CD1c-positive myeloid dendritic cell (primary cell): Measurements from ENCODE around the gene FZD8.
A peak's percentile ranks its signal among the peaks of the same experiment; 100 is the strongest.
"Not testable (repeated sequence)": the region's sequence is repeated elsewhere in the genome, so short reads cannot be mapped to it uniquely, and the experiment has no call there.

Experiments
- DNase-seq: peaks from one replicate; pipeline ENCODE4 v3.0.0-alpha.2; 2016; ENCODE audit errors: extremely low spot score

The FZD8 gene, protein sequence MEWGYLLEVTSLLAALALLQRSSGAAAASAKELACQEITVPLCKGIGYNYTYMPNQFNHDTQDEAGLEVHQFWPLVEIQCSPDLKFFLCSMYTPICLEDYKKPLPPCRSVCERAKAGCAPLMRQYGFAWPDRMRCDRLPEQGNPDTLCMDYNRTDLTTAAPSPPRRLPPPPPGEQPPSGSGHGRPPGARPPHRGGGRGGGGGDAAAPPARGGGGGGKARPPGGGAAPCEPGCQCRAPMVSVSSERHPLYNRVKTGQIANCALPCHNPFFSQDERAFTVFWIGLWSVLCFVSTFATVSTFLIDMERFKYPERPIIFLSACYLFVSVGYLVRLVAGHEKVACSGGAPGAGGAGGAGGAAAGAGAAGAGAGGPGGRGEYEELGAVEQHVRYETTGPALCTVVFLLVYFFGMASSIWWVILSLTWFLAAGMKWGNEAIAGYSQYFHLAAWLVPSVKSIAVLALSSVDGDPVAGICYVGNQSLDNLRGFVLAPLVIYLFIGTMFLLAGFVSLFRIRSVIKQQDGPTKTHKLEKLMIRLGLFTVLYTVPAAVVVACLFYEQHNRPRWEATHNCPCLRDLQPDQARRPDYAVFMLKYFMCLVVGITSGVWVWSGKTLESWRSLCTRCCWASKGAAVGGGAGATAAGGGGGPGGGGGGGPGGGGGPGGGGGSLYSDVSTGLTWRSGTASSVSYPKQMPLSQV

DNA sequence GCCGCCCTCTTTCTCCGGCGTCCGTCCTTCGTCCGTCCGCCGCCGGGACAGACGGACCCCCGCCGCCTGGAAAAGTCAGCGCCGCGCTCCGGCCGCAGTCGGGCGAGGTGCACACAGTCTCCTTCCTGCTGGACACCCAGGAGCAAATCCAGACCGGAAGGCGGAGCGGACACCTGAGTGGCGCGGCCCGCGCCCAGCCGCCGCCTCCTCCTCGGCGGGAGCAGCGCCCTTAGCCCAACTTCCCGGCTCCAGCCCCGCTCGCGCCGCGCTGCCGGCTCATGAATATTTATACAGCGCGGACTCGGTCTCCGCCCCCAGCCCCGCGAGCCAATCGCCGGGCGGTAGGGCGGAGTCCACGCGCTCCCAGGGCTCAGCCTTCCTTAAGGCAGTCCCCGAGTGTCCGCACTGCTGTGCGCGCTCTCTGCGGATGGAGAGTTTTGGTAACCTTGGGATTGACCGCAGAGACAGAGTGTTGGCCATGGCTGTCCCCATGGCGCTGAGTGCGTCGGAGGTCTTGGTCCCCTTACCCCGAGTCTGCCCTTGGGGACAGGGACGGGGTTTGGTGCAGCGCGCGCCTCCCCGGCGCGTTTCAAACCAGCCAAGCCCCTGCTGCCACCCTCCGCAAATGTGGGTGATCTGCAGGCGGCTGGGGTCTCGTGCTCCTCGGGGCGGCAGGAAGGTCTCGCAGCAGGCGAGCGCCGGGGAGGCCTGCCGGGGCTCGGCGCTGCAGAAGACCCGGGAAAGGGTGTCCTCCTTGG is at the start of gene FZD8:
TSS of gene FZD8 (minus strand) at position 262 of the 758 bp plus-strand sequence. CDS start 867 bp downstream, outside the sequence.
- DNase-seq = peak; percentile 91

DNA sequence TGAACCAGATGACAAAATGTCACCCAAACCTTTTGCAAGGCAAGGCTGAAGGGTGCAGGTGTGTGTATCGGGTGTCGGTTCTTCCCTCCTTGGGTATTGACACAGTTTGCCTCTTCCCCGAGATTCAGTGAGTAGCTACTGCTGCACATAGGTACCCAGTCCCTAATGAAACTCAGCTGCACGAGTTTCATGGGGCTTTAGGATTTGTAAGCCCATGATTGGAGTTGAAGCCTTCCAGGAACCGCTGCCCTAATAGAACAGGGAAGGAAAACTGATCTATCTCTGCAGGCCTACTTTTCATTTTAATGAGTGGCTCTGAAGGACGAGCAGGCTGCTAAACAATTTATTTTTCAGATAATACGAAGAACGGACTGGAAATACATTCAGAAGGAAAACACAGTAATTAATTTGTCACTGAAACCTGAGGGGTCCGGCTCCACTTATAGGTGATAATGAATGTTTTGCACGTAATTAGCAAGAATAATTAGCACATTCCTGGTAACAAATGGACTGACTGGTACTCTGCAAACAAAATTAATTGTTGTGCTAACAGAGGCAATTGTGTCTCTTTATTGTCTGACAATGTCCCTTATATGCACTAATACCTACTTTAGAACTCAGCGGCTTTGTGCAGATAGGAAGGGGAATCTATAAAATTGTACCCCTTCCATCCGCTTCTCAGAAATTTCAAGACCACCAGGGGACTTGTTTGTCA is 49.6 kb upstream of the FZD8 start:
- no peak for DNase-seq

DNA sequence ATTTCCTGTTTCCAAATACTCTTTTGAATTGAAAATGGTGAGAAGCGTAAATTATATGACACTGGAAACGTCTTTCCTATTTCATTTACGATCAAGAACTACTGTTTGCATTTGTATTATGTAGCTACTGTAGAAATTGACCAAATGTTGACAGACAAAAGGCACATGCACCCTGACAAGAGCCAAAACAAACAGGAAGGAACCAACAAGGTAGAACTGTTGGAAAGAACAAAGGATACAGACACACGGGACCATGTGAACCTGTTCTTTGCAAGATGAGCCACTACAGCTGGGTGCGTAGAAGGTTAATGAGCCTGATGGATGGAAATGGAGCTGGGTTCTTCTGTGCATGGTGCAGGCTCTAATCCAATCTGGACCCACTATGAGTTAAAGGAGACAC is 48.4 kb upstream of the FZD8 start:
- no peak for DNase-seq

DNA sequence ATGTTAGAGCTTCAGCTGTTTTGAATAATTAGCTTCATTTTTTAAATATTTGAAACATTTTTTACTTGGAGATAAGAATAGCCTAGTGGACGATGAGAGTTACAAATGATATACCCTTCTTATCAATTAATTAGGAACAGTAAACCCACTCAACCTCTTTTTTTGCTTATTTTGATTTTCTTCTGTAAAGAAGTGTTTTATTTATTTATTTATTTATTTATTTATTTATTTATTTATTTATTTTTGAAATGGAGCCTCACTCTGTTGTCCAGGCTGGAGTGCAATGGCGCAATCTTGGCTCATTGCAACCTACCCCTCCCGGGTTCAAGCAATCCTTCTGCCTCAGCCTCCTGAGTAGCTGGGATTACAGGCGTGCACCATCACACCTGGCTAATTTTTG is 43.8 kb upstream of the FZD8 start:
- DNase-seq = not testable (repeated sequence)

DNA sequence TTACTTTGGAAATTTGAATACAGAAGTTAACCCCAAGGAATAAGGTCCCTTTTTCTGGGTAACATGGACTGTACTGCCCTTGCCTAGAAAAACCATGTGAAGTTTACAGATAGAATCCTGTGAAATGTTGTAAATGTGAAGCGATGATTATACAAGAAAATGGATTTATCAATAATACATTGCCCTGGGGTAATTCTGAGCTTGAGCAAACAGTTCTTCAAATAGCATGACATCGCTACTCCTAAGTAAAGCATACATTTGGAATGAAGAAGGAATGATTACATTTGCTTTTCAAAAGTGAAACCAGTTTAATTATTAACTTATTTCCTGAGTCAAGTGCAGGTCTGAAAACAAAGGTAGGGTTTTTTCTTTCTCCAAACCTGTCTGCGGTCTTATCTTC is 43.3 kb upstream of the FZD8 start:
- DNase-seq = no peak

DNA sequence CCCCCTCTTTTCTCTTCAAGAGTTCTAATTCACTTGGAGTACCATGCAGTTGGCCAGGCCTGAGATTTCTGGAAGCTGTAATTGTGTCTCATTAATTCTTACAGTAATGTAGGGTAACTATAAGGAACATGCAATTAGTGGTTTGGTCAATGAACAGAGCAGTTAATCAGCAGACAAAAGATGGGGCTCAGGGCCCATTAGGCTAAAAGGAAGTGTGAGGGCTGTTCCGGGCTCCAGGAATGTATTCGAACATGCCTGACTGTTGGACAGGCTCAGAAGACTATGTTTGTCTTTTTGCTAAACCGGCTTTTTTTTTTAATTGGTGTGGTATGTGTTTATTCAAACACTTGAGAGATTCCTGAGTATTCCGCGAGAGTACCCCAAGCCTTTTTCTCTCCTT is 42.5 kb upstream of the FZD8 start:
- DNase-seq = no peak

DNA sequence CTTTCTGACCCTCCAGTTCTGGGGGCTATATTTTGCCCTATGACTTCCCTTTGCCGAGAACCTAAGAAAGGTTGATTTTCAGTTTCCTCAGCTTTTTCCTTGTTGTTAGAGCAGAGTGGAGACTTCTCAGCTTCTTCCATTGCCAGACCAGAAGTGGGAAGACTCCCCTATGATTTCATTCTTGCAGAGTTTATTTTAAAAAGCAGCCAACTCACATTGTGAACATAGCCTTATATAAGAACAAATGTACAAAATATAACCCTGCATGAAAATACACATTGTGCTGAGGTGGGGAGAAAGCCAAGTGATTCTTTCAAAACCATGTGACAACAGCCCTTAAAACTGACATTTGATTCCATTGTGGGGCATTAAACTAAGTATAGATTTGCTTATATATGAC is 33.8 kb upstream of the FZD8 start:
- DNase-seq = no peak

DNA sequence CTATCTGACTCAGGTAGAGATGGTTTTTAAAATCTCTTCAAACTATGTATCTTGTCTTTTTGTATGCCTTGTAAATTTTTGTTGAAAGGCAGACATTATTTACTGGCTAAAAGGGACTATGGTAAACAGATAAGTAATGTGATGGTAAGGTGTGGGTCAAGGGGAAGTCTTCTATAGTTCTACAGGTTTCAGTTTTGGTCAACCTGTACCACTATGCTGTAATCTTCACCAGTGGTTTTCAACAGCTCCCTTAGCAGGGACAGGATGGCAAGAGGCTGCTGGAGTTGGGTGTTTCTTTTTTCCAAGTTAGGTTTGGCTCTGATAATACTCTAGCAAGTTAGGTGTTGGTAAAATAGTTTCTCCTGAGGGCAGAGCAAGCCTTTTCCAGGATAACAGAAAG is 32.7 kb upstream of the FZD8 start:
- no peak for DNase-seq

DNA sequence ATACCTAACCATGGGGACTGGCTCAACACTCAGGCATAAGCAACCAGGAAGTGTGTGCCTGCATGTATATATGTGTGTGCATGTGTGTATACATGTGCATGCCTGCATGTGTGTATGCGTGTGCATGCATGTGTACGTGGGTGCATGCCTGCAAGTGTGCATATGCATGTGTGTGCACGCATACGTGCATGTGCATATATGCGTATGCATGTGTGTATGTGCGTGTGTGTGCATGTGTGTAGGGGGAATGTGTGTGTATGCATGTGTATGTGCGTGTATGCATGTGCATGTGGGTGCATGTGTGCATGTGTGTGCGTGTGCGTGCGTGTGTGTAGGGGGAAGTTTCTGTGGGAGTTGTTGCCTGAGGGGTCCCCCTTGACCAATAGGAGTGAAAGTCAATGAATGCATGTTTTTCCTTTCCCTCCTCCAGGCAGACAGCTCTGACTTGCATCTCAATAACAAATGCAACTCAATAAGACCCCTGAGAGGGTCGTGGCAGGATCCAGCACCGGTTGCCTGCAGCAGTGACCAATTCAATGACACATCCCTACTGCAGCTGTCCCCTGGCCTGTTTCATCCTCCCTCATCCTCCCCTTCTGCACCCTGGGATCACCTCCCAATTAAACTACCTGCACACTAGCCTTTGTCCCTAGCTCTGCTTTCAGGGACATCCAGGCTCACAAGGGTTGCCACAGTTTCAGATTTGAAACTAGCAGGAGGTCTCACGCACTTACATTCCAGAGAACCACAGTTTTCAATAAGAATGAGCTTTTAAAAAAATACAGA is 27.0 kb upstream of the FZD8 start:
- no peak for DNase-seq

DNA sequence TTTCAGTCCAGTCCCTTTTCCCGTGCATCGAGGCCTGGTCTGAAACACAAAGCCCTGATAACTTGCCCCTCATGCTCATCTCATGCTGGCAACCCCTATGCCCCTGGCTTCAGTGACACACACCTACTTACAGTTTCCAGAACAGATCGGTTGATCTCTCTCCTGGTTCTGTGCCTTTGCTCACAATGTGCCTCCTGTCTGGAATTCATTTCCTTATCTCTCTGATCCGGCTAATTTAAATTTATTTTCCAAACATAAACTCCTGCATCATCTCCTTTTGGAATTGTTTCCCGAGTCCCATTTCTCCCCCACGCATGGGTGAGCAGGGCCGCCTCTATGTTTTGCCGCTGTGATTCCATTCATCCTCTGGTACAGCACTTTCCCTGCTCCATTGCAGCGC is 25.9 kb upstream of the FZD8 start:
- DNase-seq = no peak

DNA sequence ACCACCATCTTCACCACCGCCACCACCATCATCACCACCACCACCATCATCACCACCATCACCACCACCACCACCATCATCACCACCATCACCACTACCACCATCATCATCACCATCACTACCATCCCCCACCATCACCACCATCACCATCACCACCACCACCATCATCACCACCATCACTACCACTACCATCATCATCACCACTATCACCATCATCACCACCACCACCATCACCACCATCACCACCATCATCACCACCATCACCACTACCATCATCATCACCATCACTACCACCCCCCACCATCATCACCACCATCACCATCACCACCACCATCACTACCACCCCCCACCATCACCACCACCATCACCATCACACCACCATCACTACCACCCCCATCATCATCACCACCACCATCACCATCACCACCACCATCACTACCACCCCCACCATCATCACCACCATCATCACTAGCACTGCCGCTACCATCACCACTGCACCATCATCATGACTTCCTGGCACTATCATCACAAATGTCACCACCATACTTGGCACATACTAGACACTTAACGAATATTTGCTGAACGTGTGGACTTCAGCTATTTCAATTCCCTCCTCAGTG is 25.3 kb upstream of the FZD8 start:
- DNase-seq = no peak

DNA sequence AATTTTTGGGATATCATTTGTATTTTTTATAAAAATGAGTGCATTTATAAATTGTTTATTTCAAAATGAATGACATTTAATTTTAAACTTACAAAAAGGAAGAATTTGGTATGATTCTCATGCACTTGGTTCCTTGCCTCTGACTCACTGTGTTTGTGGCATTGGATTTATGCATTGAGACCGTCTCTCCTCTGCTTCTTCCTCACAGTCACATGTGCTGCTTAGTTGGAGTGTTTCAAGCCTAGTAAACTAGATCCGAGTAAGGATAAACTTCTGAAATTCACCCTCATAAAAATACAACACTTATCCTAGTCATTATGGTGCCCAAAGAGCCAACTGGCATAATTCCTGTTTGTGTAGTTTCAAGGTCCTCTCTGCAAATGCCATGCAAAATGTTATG is 19.1 kb upstream of the FZD8 start:
- no peak for DNase-seq

DNA sequence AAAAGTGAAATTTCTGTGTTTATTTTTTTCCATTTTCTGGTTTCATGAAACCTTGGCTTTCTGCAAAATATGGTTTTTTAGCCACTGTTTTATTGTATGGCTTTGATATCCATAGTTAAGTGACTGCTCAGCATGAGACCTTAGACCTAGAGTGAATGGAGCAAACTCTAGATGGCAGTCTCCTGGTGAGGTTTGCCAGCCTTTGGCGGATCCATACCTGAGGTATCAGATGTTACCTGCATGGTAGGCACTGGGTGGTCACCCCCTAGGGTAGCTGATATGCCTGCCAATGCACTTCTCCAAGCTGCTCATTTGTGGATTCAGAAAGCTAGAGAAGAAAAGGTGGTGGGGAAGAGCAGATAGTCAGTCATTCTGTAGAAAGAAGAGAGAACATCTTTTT is 17.4 kb upstream of the FZD8 start:
- no peak for DNase-seq

DNA sequence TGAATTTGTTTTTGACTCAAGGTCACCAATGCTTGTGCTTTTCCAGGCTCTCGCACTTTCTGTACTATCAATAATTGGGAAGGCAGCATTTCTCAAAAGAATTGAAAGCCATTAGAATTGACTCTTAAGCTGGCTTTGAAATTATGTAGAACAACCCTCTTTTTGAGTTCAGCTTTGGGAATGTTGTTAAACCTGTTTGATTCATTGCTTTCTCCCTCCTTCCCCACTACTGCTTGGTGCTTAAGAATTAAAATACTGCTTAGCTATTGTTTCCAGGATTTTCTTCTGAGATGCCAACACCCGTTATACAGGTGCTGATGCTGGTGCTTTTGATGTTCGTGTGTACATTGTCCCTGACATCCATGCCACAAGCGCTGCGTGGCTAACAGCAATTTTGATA is 15.5 kb upstream of the FZD8 start:
- no peak for DNase-seq

DNA sequence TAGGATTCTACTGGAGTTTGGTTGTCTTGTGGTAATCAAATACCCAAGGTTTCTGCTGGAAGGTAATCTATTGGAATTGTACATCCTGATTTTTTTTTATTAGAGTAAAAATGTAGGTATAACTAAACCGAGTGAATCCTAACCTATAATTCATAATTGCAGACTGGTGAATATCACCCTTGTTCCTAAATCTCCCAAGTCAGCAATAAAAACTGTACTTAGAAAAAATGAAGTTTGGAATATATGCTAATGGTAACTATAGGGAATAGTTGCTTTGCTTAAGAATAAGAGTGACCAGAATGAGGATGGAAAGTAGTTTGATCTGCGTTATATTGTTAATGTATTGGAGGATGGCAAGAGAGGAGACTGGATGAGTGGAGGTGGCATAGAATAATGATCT is 10.7 kb upstream of the FZD8 start:
- no peak for DNase-seq

DNA sequence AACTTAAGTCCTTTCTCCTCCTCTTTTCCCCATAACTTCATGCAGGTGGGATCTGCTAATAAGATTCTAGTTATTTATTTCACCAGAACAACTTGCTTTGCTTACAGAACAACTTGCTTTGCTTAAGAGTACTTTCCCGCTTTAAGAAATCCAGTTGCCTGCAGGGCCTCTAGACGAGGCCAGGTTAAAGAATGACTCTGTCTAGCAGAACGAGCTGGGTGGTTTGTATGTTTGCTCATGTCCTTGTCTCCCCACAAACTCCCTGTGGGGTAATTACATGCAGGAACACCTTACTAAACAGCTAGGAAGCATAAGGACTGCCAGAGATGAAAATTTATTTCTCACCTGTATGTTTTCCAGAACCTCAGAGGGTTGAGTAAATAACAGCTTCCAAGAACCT is 8.8 kb upstream of the FZD8 start:
- DNase-seq = no peak

DNA sequence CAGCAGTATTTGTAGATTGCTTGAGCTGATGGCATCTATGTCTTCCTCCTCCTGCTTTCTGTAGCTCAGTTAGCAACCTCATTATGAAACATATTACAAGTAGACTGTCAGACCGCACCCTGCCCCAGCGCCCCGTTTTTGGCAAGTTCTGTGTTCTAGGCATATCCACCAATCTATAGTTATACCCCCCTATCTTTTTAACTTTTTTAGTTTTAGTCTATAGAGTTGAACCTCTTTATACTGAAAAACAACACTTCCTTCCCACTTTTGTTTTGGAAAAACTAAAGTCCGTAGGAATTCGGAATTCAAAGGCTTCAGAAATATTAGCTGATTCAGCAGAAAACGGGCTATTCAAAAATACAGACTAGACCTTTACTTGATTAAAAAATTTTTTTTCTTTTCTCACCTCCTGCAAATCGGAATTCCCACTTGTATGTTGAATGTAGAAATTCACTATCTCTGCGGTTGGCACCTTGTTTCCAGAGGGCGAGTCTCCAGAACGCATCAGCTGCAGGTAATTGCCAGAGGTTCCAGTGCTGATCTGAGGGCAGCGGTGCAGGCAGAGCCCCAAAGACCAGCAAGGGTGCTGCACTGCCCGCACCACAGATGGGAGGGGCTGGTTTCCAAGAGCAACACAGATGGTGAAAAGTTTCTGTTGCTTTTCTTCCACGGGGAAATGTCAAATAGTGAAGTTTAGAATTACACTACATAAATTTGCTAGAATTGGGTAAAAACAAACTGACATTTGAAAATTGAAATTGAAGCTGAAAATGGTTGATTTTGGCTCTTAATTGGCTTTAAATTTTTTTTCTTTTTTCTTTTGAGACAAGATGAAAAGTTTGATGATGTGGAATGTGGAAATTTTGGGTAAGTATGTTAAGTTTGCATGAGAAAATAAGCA is 2.2 kb upstream of the FZD8 start:
- no peak for DNase-seq

DNA sequence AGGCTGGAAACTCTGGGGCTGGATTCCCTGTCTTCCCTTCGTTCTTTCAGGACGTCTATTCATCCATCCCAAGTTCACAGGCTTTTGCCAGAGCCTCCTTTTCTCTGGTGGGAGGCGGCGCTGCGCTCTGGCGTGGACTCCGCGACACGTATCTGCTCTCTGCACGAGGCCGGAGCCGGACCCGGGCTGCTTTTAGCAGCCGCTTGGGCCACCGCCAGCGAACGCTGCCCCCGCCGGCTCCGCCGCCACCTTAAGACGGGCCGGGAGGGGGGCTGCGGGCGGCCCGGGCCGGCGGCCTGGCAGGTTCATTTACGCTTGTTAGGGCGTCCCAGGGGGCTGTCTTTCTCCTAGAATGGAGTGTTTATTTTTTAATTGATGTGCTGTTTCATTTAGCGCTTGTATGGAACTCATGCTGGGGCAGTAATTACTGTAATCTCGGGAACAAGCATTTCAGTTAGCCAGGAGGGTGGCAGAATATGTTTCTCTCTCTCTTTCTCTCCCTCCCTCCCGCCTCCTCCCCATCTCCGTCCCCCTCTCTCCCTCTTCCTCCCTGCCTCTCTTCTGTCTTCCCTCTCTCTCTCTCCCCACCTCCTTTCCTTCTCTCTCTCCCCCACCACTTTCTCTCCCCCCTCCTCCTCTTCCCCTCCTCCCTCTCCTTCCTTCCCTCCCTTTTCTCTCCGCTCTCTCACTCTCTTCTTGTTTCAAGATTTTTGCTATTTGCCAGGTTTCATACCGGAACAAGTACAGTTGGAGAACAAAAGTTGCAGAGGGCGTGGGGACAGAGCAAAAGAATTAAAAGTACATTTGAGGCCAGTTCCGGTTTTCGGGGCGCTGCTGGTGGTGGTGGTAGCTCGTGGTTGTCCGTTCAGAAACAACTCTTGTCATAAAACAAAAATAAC is 1.3 kb upstream of the FZD8 start:
- DNase-seq = peak; percentile 39

DNA sequence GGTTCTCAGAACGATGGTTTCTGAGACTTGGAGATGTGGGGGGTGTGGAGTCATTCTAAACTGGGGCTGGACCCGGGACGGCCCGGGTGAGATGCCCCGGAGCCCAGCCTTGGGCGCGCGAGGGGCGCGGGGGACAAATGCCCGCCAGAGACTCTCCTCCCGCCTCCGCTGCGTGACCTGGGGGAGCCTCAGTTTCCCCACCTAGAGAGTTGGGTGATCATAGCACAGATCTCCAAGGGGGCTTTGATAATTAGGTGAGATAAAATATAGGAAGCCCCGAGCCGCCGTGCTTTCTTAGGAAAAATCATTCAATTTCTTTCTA is 658 bp upstream of the FZD8 start:
- no peak for DNase-seq
